NOMO-1 treated with DMSO at 0.1 percent for 48 hours (cell line): ENCODE data around the gene DAB1.

Source experiments
- DNase-seq: peaks from one replicate; lab custom pipeline; 2025; ENCODE audit not compliant: unreplicated experiment; lab: John Stamatoyannopoulos, UW

The DAB1 gene

GRCh38 chr1:57418971-57419370 lies 4.9 kb downstream of the DAB1 start:
- DNase-seq: no peak

DNA sequence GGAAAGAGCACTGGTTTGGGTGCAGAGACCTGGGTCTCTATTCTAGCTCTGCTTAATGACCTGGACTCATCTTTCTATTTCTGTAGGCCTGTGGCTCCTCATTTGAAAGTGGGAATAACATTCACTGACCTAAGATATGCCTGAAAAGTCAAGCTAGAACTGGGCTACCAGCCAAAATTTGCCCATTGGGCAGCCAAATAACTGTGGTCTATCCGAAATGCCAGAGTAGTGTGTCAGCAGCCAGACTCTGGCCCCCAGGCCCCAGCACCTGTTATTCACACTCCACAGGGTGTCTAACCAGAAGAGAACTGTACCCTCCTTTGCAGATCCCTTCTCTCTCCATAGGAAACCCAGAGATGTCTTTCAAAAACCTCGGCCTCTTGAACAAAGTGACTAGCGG lies 12.6 kb downstream of the DAB1 start:
- DNase-seq: no peak

DNA sequence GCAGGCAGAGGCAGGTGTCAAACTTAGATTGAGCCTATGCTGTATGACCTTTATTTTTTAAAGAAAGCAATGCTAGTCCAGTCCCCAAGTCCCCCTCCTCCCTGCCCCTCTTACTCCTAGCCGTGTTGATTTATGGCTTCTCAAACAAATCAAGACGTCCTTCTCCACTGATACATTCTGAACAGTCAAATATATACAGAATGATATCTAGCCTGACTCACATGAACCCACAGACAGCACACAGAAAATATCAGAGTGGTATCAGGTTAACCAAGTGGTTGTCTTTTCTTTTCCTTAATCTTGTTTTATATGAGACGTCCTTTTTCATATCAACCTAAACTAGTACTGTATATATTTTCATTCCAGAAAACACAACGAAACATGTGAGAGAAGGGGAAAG lies 13.4 kb downstream of the DAB1 start:
- no peak for DNase-seq

DNA sequence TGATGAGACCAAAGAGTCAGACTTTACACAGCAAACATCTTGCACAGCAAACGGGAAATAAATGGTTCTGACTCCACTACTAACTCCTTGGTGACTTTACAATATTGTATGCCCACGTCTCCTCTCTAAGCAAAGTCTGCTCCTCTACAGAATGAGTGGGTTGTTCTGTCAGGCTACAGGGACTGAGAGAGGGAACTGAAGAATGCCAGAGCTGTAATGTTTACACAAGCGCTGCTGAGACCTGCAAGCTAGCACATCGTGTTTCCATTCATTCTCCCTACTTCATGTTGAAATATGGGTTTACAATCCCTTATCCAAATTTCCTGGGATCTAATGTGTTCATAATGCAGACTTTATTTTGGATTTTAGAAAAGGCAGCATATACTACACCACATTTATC lies 15.9 kb downstream of the DAB1 start:
- DNase-seq: no peak

DNA sequence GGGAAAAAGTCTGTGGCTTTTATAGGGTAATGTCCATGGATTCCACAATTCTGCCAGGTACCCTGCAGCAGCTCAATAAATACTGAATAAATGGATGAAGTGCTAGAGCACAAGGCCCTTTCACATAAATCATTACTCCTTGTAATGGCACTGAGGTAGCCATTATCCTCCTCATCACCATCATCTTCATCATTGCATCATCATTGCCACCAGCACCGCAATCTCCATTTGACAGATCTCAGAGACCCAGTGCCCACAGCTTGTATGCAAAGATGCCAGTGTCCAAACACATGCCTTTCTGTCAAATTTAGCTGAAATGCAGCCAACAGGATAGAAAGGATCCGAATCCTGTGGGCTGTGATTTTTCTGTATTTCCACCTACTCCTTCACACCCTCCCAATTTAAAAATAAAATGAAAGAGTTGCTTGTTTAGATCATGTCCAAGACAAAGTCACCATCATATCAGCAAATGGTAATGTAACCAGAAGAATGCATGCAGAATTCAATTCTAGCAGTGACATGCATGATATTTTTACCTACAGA lies 17.4 kb downstream of the DAB1 start:
- DNase-seq: no peak

GRCh38 chr1:57404884-57405283 lies 19.0 kb downstream of the DAB1 start:
- DNase-seq: no peak

- DNase-seq: no peak
These were observed 20.7 kb downstream of the DAB1 start for GRCh38 chr1:57403201-57403600.

DNA sequence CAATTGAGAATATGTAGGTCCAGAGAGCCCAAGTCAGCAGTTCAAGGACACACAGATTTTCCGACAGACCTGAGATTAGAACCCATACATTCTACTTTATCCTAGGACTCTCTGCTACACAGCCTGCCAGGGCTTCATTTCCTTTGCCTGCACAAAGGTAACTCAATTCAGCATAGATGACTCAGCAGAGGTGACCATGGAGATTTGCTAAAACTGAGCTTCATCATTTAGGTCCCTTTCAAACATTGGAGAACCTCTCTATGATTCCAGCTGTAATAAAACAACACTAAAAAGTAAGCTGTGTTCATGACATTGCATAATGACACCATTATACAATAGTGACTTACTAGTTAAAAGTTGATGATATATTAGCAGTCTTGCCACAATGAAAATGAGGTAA lies 22.2 kb downstream of the DAB1 start:
- DNase-seq: no peak

DNA sequence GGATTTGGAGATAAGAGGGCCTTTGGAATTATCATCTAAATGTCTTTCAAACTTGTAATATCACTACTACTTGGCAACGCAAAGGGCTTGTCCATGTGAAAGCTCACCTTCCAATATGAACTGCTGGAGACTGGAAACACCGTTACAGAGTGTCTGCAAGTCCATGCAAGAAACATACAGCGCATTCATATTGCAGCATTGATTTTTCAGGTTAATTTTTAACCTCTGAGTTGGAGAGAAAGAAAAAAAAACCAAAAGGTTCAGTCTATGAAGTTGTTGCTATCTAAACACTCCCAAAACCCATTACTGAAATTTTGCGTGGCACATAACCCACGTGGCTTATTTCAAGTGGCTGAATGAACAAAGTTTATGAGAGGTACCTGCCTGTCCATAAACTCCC lies 23.8 kb downstream of the DAB1 start:
- no peak for DNase-seq

DNA sequence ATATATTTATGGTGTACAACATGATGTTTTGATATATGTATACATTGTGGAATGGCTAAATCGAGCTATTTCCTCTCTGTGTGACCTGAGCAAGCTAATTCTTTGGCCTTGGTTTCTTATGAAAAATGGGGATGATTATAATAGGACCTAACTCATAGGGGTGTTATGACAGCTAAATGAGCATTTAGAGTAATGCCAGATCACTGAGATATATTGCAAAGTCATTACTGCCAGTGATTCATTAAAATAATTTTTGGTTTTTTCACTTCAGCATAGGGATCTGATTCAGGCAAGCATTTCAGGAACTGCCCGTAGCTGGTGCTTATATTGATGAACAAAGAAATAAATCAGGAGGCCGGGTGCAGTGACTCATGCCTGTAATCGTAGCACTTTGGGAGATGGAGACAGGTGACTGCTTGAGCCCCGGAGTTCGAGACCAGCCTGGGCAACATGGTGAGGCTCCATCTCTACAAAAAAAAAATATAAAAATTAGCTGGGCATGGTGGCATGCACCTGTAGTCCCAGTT lies 30.7 kb downstream of the DAB1 start:
- DNase-seq: no peak

- DNase-seq: no peak
These were observed 38.5 kb downstream of the DAB1 start for GRCh38 chr1:57385336-57385735.

GRCh38 chr1:57384901-57385300 lies 39.0 kb downstream of the DAB1 start:
- no peak for DNase-seq

DNA sequence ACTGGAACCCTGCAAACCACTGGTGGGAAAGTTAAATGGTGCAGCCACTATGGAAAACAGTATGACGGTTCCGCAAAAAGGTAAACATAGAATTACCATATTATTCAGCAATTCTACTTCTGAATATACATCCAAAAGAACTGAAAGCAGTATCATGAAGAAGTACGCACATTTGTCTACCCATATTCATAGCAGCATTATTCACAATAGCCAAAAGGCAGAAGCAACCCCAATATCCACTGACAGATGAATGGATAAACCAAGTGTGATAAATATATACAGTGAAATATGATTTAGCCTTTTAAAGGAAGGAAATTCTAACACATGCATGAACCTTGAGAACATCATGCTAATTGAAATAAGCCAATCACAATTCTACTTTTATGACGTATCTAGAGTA lies 39.6 kb downstream of the DAB1 start:
- no peak for DNase-seq

GRCh38 chr1:57381871-57382270 lies 42.0 kb downstream of the DAB1 start:
- no peak for DNase-seq

GRCh38 chr1:57381426-57381825 lies 42.4 kb downstream of the DAB1 start:
- DNase-seq: no peak

- no peak for DNase-seq
These were observed 42.9 kb downstream of the DAB1 start for GRCh38 chr1:57380923-57381322.

- DNase-seq: no peak
These were observed 45.3 kb downstream of the DAB1 start for GRCh38 chr1:57378534-57378933.

DNA sequence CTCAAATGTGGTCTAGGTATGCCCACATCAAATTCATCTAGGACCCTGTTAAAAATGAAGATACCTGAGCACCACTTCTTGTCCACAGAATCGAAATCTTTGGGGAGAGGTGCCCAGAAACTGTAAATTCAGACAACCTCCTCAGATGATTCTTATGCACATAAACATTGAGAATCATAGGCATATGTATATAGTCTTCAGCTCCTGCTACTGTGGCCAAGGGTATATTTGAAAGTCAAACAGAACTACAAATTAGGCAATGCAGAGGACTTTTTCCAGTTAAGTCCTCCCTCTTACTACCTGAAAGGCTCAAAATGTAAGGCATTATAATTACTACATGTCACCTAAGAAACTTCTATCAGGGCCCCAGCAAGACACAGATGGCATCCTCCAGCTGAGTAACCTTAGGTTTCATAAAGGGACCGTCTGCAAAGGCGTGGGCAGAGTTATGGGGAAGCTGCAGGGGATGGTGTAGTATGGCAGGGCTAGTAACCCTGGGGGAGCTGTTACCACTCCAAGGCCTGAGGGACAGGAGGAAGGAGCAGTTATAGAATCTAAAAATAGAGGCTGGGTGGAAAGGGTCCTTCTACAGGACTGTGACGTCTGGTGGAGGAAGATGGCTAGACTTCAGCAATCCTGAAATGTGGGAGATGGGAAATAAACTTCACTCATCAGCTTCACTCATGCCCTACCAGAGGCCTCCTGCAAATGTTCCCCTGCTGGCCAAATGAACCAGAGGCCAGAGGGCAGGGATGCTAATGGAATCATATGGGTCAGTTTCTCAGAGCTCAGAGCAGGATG lies 46.3 kb downstream of the DAB1 start:
- no peak for DNase-seq

DNA sequence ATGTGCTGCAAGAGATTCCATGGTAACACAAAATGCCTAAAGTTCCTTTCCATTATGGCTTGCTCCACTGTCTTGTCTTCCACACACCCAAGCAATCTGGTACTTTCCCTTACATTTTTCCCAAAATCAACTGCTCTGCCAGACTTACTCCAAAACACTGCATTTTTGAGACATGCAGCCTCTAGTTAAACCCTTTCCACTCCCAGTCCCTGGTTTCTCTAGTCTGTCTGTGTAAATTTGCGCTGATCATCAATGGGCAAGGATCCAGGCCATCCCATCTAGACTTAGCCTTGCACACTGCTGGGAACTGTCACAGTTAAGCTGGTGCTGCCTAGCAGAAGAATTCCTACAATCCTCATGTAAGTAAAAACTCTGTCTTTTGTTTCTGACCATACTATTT lies 47.8 kb downstream of the DAB1 start:
- DNase-seq: no peak

DNA sequence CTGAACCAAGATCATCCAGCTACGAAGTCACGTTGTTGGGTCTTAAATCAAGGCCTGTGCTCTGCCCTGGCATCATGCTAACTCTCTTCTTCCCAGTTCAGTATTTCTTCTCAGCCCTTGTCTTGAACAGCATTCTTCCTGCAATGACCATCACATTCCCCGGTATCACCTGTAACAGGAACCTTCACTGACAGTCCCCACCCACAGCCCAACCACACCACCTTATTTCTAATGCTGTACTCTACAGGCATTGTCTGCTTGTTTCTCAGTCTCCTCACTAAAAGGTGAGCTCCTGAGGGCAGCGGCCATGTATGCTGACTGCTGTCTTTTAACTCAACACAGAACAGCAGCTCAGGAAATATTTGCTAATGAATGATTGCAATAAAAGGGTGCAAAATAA lies 54.0 kb downstream of the DAB1 start:
- no peak for DNase-seq

DNA sequence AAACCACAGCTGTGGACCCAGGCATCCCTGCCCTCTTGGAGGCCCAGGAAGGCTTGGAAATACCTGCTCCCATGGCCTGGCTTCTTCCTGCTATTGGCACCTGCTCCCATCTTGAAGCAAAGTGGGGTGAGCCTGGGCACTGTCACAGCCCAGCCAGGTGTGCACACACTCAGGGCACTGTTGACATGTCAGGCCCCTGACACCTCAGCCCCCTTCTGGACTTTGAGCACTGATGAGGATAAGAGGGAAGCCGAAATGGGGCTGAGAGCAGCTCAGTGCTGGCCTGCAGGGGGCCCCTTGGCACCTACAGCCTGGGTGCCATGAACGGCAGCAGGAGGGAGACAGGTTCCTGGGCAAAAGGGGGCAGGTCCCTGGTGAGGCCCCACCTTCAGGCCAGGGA lies 55.9 kb downstream of the DAB1 start:
- no peak for DNase-seq

DNA sequence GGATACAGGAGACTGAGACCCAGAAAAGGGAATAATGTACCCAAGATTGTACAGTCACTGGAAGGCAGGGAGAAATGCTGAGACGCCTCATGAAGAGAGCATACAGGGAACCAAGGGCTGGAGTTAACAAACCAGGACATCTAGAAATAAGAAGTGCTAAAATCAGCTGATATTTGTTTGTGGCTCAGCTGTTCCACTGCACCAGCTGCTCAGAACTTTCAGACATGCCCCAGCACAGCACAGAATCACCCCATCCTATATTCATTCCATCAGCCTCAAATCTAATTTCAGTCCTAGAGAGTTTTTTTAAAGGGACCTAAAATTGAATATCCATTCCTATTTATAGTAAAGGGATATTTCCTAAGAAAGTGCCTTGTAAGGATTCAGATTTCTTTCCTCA lies 60.2 kb downstream of the DAB1 start:
- DNase-seq: no peak

DNA sequence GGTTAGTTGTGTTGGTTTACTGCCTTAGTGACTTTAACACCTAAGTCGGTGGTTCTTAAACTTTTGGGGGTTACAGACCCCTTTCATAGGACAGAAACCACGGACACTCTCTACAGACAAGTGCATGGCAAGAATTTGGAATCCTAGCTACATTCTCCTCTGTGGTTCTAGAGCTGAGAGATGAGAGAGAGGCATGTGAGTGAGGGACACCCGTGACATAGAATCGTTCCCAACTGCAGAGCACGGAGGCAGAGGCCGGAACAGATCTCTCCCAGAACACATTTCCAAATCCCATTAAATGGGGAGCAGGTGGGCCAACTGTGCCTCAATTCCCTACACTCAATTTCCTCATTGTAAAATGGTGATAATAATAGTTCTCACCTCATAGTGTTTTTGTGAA lies 60.7 kb downstream of the DAB1 start:
- DNase-seq: no peak
